GM04503 (cell line): ENCODE results near the gene MRGPRF.
"Not testable (repeated sequence)": the region's sequence is repeated elsewhere in the genome, so short reads cannot be mapped to it uniquely, and the experiment has no call there.

ENCODE experiments used
- DNase-seq: peaks from one replicate; pipeline ENCODE4 v3.0.0-alpha.2; 2012; ENCODE audit warnings: low read depth

MRGPRF gene

DNA sequence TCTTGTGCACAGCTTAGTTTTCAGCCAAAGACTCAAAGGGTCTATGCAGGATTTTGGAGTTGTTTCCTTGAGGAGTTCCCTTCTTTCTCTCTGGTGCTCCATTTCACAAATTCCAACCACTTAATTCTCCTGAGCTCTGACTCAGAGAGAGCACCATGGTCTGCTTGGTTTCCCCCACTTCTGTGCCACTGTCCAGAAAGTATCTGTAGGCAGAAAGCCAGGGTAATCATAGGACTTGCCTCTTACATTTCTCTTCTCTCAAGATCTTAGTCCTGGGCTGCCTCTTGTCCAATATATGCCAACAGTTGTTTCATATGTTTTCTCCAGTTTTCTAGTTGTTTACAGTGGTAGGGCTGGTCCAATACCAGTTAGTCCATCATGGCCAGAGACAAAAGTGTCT is 25.8 kb downstream of the MRGPRF start:
- DNase-seq, result no peak

DNA sequence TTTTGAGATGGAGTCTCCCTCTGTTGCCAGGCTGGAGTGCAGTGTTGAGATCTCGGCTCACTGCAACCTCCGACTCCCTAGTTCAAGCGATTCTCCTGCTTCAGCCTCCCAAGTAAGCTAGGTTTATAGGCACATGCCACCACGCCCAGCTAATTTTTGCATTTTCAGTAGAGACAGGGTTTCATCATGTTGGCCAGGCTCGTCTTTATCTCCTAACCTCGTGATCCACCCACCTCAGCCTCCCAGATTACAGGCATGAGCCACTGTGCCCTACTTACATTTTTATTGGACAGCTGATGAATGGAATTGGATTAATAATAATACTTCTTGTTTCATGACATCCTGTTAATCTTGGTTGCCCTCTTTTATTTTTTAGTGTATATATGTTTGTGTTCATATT is 29.2 kb downstream of the MRGPRF start:
- DNase-seq, result no peak

DNA sequence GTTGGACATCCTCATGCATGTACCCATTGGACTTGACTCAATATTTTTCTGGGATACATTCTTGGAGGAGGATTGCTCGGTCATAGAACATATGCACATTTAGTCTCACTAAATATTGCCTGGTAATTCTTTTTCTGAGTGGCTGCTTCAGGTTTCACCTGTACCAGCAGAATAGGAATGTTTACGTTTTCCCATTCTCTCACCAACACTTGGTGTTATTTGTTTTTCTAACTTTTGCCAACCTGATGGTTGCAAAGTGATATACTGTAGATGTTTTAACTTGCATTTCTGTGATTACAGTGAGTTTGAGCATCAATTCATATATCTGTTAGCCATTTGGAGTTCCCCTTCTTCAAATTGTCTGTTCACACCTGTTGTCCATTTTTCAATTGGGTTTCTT is 30.9 kb downstream of the MRGPRF start:
- DNase-seq, result no peak

DNA sequence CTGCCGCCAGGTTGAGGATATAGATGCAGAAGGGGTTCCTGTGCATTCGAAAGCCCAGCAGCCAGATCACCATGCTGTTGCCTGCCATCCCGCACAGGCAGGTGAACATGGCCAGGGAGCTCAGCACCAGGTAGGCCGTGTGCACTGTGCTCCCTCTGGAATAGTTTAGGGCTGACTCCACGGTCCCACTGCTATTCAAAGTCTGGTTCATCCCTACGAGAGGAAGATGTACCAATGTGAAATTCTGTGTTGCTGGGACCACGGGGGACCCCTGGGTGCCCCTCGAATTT is 32.3 kb downstream of the MRGPRF start, which contains the start of gene MRGPRD:
MRGPRD (minus strand) TSS at position 211 of the 290 bp plus-strand sequence; CDS start at position 211, 0 bp downstream.
- DNase-seq, result no peak

DNA sequence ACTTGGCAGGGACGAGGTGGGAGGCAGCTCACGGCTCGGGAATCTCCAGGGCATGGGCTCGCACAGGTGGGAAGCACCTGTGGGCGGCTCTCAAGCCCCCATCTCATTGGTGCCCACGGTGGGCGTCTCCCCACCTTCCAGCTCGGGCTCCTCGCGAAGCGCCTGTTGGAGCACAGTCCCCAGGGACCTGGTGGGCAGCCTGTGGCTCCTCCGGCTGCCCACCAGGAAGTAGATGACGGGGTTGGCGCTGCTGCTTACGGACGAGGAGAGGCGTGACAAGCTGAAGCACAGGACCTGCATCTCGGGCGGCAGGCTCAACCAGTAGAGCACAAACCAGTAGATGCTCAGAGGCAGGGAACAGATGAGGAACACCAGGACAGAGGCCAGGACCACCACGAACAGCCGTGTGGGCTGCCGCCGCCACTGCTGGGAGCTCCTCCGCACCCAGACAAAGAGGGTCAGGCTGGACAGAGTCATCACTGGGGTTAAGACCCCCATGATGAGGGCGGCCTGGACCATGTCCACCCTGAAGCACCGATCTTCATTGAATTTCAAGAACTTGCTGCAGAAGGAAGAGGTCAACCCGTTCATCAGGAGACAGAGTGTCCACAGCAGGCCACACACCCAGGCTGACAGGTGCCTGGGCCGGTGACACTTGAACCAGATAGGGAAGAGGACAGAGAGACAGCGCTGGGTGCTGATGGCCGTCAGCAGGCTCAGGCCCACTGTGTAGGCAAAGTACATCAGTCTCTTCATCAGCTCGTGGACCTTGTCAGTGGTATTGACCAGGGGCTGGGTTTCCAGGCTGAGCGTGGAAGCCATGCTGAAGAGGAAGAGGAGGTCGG is 32.9 kb downstream of the MRGPRF start:
- DNase-seq, result no peak

DNA sequence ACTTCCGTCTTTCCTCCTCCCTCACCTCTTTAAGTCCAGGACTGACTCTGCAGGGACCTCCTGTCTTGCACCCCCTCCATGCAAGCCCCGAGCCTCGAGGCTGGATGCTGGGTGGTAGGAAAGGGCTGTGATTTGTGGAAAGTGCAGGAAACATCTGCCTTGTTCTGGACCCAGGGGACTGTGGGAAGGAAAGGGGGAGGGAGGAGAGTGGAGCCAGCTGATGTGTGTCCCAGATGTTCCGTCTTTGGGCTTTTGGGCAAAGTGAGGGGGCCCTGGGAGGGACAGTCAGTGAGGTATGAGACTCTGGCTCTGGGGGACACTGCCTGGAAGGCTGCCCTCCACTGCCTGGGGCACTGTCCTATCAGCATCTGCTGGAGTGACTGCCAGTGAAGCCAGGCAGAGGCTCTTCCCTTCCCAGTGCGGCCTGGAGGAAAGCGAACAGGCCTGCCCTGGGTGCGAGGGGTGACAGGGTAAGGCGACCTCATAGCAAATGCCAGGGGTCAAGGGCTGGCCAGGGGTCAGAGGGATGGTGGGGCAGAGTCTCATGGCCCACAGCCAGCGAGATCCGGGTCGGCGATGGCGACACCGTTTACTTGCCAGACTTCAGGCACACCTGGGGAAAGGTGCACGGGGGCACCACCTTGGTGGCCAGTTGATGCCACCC is 34.0 kb downstream of the MRGPRF start:
- DNase-seq, result no peak

DNA sequence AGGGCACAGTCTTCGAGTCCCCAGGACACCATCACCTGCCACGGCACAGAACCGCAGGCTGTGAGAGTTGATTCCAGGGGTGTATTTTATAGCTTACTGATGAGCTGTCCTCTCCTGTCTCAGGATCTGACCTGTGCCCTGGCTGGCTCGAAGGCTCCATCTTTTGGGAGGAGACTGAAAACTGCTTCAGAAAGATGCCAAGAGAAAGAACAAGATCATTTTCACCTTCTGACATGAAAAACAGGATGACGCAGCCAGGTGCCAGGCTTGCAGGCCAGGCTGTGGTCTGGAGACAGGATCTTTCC is 34.5 kb downstream of the MRGPRF start:
- DNase-seq, result no peak

DNA sequence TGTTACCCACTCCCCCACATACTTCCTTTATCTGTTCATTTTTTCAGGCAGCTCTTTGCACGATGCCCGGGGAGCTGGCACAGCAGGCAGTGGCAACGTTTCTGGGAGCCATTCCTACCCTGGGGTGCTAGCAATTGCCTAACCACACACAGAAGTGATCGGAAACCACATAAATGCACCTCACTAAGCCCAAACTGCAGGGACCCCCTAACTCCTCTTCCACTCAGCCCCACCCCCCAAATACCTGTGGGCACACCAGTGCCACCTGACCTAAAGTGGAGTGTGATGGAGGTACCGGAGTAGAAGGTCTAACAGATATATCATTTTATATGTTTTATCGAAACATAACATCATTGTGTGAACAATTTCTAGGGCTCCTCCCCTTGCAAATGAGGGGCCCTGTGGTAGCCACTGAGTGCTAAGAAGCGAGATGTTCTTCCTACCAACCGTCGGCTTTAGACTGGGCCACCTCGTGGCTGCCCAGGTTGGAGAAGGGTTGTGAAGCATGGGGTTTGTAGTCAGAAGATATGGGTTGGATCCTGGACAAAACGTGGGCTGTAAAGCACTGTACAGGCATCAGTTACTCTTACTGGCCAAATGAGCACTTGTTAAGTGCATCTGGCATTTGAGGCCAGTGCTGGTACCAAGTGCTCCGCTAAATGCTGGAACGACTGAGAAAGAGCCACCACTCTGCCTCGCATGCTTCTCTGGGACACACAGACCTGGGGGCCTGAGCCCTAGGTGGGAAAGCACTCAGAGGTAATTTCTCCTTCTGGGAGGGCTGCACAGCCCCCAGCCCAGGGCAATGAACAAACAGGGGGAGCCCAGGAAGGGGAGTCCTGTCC is 35.0 kb downstream of the MRGPRF start:
- no peak for DNase-seq

DNA sequence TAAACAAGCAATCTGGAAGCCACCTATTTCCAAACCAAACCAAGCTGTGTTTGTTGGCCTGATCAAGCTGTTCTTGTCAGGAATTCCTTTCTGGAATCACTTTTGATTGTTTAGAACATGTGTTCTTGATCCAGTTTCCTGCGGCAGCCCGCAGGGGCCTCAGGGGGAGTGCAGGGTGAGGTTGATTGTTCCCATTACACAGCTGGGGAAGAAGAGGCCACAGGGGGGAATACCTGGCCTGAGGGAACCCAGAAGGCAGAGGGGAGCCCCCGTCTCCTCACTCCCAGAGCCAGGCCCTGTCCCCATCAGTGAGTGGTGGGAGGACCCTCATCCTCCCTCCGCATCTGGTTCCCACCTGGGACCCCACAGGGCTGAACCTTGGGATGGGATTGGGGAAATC is 36.5 kb downstream of the MRGPRF start:
- DNase-seq, result no peak

DNA sequence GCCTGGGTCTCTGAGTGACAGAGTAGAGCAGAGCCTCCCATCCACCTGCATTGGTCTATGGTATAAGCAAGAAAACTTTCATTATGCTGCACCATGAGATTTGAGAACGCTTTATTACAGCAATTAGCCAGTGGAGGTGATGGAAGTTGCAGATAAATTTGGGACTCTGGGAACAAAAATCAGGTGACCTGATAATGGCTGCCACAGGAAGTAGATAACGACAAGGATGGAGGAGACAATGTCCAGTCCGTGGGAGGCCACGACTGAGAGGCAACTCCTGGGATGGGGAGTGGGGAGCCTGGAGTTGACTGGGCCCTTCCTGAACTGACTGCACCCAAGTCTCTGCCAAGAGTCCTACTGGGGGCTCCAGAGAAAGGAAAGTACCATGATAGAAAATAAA is 37.0 kb downstream of the MRGPRF start:
- DNase-seq, result no peak

DNA sequence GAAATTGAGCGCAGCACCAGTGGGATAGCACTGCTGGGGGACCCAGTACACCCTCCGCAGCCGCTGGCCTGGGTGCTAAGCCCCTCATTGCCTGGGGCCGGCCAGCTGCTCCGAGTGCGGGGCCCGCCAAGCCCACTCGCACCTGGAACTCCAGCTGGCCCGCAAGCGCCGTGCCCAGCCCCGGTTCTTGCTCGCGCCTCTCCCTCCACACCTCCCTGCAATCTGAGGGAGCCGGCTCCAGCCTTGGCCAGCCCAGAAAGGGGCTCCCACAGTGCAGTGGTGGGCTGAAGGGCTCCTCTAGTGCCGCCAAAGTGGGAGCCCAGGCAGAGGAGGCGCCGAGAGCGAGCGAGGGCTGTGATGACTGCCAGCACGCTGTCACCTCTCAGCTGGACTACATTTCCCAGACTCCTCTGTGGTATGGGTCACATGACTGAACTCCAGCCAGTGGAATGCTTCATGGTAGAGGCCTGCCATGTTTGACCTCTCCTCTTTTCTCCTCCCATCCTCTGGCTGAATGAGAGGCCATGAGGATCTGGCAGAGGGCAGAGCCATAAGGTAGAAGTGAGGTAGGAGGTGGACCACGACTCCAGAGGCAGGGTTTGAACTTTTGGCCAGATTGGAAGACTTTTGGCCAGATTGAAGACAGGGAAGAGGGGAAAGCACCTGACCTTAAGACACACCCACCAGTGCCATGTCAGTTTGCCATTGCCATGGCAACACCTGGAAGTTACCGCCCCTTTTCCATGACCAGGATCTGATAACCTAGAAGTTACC is 38.4 kb downstream of the MRGPRF start:
- DNase-seq, result no peak

DNA sequence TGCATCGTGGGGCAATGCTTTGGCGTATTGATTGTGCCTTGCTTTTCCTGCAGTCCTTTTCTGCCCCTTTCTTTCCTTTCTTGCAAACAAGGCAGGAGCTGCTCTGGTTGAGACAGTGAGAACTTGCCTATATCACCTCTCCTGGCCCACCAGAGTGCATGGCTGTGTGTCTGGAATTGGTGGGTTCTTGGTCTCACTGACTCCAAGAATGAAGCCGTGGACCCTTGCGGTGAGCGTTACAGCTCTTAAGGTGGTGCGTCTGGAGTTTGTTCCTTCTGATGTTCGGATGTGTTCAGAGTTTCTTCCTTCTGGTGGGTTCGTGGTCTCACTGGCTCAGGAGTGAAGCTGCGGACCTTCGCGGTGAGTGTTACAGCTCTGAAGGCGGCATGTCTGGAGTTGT is 39.3 kb downstream of the MRGPRF start:
- not testable (repeated sequence) for DNase-seq

DNA sequence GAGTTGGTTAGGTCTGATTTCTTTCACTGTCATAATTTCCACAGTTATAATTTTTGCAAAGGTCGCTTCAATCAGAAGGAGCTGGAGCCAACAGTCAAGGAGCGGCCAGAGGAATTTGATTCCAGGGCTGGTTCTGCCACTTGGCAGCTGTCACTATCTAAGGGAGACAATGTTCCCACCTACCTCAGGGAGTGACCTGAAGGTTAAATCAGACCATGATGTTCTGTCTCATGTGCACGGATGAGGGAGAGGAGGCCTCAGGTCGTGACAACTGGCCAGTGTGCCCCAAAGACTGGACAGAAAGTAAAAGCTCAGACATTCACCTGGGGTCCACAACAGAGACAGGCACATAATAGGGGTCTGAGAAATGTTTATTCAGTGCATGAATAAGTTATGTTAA is 39.8 kb downstream of the MRGPRF start:
- no peak for DNase-seq

DNA sequence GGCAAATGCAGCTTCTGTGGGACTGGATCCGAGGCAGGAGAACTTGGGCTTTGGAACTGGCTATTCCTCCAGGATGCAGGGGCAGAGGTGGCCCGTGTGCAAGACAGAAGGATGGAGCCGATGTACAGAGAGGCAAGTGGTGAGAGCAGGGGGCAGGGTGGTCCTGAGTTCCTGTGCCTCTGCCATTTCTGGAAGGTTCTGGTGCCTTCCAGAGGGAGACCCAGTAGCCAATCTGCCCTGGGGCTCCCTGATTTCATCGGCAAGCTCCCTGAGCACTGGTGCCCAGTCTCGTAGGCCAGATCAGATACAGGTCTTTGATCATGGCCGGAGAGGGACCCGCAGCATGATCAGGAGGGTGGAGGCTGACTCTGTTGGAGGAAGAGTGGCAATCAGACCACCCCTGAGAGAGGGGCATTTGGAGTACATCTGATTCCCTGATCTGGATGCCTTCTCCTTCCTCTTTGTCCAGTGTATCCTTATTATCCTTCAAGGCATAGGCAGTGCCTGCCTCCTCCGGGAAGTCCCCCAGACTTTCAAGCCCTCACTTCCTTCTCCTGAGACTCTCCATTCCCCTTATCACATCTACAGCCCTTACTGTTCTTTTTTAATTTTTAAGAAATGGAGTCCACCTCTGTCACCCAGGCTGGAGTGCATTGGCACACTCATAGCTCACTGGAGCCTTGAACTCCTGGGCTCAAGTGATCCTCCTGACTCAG is 42.0 kb downstream of the MRGPRF start:
- no peak for DNase-seq

DNA sequence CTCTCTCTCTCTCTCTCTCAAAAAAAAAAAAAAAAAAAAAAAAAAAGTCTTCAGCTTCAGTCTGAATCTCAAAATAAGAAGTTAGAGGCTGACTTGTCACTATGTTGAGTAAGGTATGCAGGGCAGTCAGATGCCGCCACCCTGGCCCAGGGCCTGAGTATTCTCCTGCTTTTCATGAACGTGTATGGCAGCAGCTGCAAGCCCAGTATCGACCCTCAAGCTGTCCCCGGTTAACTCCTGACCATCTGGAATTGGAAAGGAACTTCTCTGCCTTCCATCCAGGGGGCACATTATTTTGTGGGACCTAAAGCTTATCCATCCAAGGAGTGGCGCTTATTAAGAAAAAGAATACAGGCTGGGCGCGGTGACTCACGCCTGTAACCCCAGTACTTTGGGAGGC is 43.7 kb downstream of the MRGPRF start:
- DNase-seq, result no peak

DNA sequence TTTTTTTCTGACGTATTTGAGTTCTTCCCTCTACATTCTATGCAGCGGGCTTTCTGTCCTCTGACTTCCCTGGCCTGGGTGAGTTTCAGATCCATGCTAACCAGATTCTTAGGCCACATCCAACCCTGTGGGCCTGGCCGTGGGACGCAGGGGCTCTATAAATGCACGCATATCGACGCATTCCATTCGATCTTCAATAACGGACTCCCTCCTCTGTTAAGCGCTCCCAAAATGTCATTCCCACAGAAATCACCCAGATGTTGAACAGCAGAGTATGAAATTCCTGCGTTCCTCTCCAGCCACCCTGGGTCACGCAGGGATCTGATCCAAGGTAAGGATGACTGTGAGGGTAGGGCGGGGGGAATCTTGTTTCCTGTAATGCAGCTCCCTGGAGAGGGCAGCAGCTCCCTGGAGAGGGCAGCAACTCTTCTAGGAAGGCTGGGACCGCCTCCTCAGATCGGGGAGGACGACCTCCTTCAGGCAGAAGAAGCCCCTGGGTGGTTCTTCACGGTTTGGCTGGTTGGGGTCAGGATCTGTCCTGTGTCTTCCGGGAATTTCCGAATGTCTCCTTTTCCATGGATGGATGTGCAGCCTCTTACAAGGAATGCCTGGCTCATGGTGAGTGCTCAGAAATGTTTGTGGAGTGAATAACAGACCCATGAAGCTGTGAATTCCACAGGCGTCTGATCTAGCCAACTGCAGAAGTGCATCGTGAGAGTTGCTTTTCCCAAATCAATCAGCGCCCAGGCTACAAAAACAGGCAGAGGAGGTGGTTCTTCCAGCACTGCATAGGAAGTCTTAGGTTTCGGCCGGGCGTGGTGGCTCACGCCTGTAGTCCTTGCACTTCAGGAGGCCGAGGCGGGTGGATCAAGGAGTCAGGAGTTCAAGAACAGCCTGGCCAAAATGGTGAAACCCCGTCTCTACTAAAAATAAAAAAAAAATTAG is 44.5 kb downstream of the MRGPRF start:
- DNase-seq, result no peak

DNA sequence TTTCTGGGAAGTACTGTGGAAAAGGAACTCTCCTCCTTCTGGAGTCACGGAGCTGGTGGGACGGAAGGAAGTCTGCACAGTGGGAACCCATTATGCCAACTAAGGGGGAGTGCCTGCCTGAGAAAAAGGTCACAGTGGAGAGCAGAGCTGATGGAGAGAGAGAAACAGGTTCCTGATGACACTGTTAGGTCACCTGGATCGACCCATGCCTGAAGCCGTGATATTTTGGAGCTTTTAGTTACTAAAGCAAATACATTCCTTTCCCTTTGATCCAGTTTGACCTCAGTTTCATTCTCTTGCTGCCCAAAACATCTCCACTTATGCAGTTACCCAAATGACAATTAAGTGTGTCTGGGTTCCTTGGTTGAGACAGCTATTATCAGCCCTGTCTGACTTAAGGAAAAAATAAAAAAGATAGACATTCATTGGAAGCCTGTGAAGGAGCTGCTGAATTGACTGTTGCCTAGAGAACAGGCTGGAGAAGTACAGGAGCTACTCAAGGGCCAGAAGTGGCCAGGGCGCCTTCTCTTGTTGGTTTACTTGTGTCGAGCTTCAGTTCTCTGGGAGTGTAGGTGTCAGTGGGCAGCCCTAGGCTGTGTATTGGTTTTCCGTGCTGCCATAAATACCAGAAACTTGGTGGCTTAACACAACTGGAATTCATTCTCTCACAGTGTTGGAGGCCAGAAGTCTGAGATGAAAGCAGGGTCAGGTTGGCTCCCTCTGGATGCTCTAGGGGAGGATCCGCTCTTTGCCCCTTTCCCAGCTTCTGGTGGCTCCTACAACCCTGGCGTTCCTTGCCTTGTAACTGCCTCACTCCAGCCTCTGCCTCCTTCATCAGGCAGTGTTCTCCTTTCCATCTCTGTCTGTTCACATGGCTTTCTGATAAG is 45.9 kb downstream of the MRGPRF start:
- DNase-seq, result no peak

DNA sequence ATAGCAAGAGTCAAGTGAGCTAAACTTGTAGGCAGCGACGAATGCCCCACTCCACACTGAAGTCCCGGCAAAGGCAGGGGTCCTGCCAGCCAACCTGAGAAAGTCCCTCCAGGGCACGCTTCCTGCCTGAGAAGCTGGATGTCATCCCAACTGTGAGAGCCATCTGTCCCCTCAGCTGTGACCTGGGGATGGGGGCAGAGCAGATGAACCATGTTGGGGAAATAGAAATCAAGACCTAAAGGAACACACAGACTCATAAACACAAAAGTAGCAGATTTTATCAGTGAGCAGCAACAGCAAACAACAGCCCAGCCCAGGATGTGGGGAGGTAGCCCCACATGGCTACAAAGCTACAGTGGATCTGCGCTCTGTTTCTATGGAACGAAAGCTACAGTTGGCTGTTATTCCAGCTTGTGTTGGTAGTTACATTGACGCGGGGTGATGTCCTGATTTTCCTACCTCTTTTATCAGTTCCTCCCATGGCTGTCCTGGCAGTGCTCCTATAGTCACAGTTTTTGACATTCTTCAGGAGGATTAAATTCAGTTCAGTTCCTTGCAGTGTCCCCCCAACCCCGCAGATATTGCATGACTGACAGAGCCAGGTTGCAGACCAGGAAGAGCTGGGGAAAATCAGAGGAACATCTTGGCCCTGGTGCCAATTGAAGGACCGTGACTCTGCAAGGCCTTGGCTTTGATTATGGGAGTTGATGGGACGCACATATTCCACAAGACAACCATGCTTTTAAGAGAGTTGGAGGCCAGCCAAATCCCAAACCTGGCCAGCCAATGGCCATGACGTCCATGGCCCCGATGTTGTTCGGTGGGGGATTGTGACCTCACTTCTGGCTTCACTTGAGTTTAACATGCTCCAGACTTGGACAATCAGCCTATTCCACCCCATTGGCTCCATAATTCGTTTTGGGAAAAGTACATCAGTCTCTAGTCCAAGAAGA is 46.9 kb downstream of the MRGPRF start:
- no peak for DNase-seq
